HCT116 (cell line): Measurements from ENCODE around the gene SACM1L. TPM values are rescaled to one million over a fixed set of nuclear protein-coding genes. Genes with fewer than 3 reads are reported as not detected.

ENCODE experiments used
- ATAC-seq: fragments of 200-7000 bp; cut with Tn5 transposase; 2 replicates; pipeline ENCODE4 v1.9.1; 2020; ENCODE audit warnings: mild to moderate bottlenecking, moderate library complexity
- BruUV-seq: library from RNA; stranded (reverse); fragments of 400-500 nt; replicated peaks from 2 replicates; lab custom pipeline; 2021; lab: Mats Ljungman, UMichigan
- CTCF ChIA-PET: fragments of 300-600 bp; sonication (Branson Sonifier 250); formaldehyde crosslinking; loops from one replicate; lab custom pipeline; 2021; ENCODE audit warnings: antibody characterized with exemption; lab: Charles Lee
- POLR2A ChIA-PET: fragments of 300-600, 350-600 bp; sonication (Branson Sonifier 250); formaldehyde crosslinking; loops from one replicate; lab custom pipeline; 2021; ENCODE audit warnings: antibody characterized with exemption; lab: Charles Lee
- RAD21 ChIA-PET, 2 experiments: fragments of 300-600 bp; sonication (Branson Sonifier 250); formaldehyde crosslinking; loops; one replicate each; lab custom pipeline; 2023; ENCODE audit warnings: low total read pairs in 2 of 2; ENCODE audit not compliant: uncharacterized antibody in 2 of 2, unreplicated experiment in 2 of 2, low non-redundant PET in 1 of 2; lab: Charles Lee
- DNase-seq: peaks from one replicate; pipeline ENCODE4 v3.0.0-alpha.2; 2010; ENCODE audit warnings: low read depth, low spot score
- H2AFZ ChIP-seq: fragments of 200-600 bp; shearing (Covaris generic), sonication (generic); 2 replicates; pipeline ENCODE4 v1.6.1; 2017; ENCODE audit warnings: low read depth, mixed run types, mixed read lengths, antibody characterized with exemption, low read length; ENCODE audit not compliant: poor library complexity, severe bottlenecking
- H3K27ac ChIP-seq: 2 replicates; pipeline ENCODE4 v1.5.1; 2012; ENCODE audit warnings: low read depth, low read length
- H3K27me3 ChIP-seq: fragments of 200-600 bp; sonication (generic); 2 replicates; pipeline ENCODE4 v1.6.1; 2016; ENCODE audit warnings: mixed run types, low read length, mixed read lengths; ENCODE audit not compliant: insufficient read depth
- H3K36me3 ChIP-seq, 2 experiments: fragments of 200-500 bp in 1 of 2; fragments of 200-600 bp in 1 of 2; sonication (Bioruptor generic) in 1 of 2; sonication (generic) in 1 of 2; 2 replicates each; pipeline versions ENCODE4 v1.5.1 to v1.6.1; 2014 to 2016; ENCODE audit warnings: low read length in 2 of 2, inconsistent platforms in 1 of 2, mixed read lengths in 1 of 2, mixed run types in 1 of 2; ENCODE audit not compliant: insufficient read depth in 2 of 2, control insufficient read depth in 1 of 2
- H3K4me1 ChIP-seq, 2 experiments: fragments of 200-600 bp in 1 of 2; sonication (generic) in 1 of 2; 2 replicates each; pipeline versions ENCODE4 v1.5.1 to v1.6.1; 2012 to 2017; ENCODE audit warnings: low read length in 2 of 2, inconsistent platforms in 1 of 2, mild to moderate bottlenecking in 1 of 2, mixed read lengths in 1 of 2, mixed run types in 1 of 2, moderate library complexity in 1 of 2; ENCODE audit not compliant: insufficient read depth in 2 of 2, control insufficient read depth in 1 of 2
- H3K4me2 ChIP-seq: fragments of 200-600 bp; sonication (generic); 2 replicates; pipeline ENCODE4 v1.6.1; 2017; ENCODE audit warnings: mixed run types, low read length, mixed read lengths
- H3K4me3 ChIP-seq, 2 experiments: fragments of 200-600 bp in 1 of 2; sonication (generic) in 1 of 2; replicated peaks in 1 of 2; 2 replicates each; pipeline ENCODE4 v1.5.1; 2011 to 2016; ENCODE audit warnings: low read length in 2 of 2, control low read depth in 1 of 2, low read depth in 1 of 2, mild to moderate bottlenecking in 1 of 2, mixed read lengths in 1 of 2, mixed run types in 1 of 2
- H3K79me2 ChIP-seq: fragments of 200-600 bp; sonication (generic); 2 replicates; pipeline ENCODE4 v1.6.1; 2017; ENCODE audit warnings: mild to moderate bottlenecking, mixed run types, low read length, moderate library complexity, mixed read lengths; ENCODE audit not compliant: insufficient read depth
- H3K9ac ChIP-seq: fragments of 200-600 bp; sonication (generic); 2 replicates; pipeline ENCODE4 v1.6.1; 2016; ENCODE audit warnings: low read length, mixed read lengths
- H3K9me2 ChIP-seq: fragments of 200-600 bp; sonication (generic), shearing (Covaris generic); 2 replicates; pipeline ENCODE4 v1.6.1; 2017; ENCODE audit warnings: mixed run types, mild to moderate bottlenecking, moderate library complexity; ENCODE audit not compliant: insufficient read depth
- H3K9me3 ChIP-seq, 2 experiments: fragments of 200-500 bp in 1 of 2; fragments of 200-600 bp in 1 of 2; sonication (Bioruptor generic) in 1 of 2; sonication (generic) in 1 of 2; 2 replicates each; pipeline ENCODE4 v1.6.1; 2014 to 2017; ENCODE audit warnings: low read length in 2 of 2, mixed read lengths in 2 of 2, inconsistent platforms in 1 of 2, low read depth in 1 of 2, mild to moderate bottlenecking in 1 of 2, mixed run types in 1 of 2, moderate library complexity in 1 of 2; ENCODE audit not compliant: control insufficient read depth in 1 of 2, insufficient read depth in 1 of 2
- H4K20me1 ChIP-seq: fragments of 200-600 bp; sonication (generic), shearing (Covaris generic); 2 replicates; pipeline ENCODE4 v1.6.1; 2017; ENCODE audit warnings: mixed run types, mild to moderate bottlenecking, moderate library complexity; ENCODE audit not compliant: insufficient read depth
- CEBPB ChIP-seq: IDR thresholded peaks from 2 replicates; pipeline ENCODE4 v1.6.1; 2012; ENCODE audit warnings: low read depth
- EGR1 ChIP-seq: IDR thresholded peaks from 2 replicates; pipeline ENCODE4 v1.6.1; 2012; ENCODE audit warnings: low read depth
- EZH2 ChIP-seq: fragments of 200-600 bp; sonication (generic); IDR thresholded peaks from 2 replicates; pipeline ENCODE4 v1.6.1; 2017; ENCODE audit warnings: antibody characterized with exemption, mixed run types
- POLR2AphosphoS5 ChIP-seq: IDR thresholded peaks from 2 replicates; pipeline ENCODE4 v1.6.1; 2011; ENCODE audit warnings: mild to moderate bottlenecking, low read depth, low read length, moderate library complexity
- ZFX ChIP-seq: fragments of 450-650 bp; IDR thresholded peaks from 2 replicates; pipeline ENCODE4 v1.6.1; 2017
- ZNF274 ChIP-seq: fragments of 200-500 bp; sonication (Bioruptor generic); IDR thresholded peaks from 2 replicates; pipeline ENCODE4 v1.6.1; 2014; ENCODE audit warnings: mild to moderate bottlenecking, low read depth, low read length, inconsistent platforms
- intact Hi-C: fragments of 100-400 bp; cut with micrococcal nuclease; formaldehyde crosslinking; loops from 2 replicates; pipeline ENCODE4 v1.10.0; 2022
- total RNA-seq: library from RNA; stranded (reverse); gene quantifications from one replicate; pipeline ENCODE4 v1.2.1, GENCODE V29; 2021; ENCODE audit not compliant: unreplicated experiment
- TF ChIP-seq, protein P1 (sequence below): IDR thresholded peaks from 2 replicates; pipeline ENCODE4 v1.6.1; 2011; ENCODE audit warnings: mild to moderate bottlenecking, low read length, moderate library complexity; ENCODE audit not compliant: insufficient replicate concordance; ENCODE audit errors: extremely low read depth
- TF ChIP-seq, protein P2 (sequence below): IDR thresholded peaks from 2 replicates; pipeline ENCODE4 v1.6.1; 2012; ENCODE audit warnings: low read depth
- TF ChIP-seq, protein P3 (sequence below): IDR thresholded peaks from 2 replicates; pipeline ENCODE4 v1.6.1; 2012
- TF ChIP-seq, protein P4 (sequence below), 3 experiments: fragments of 200-600 bp in 1 of 3; sonication (generic) in 1 of 3; IDR thresholded peaks in 2 of 3; conservative IDR thresholded peaks in 1 of 3; 2 replicates each; pipeline ENCODE4 v1.5.1; 2012 to 2017; ENCODE audit warnings: low read depth in 2 of 3, low read length in 2 of 3, antibody characterized with exemption in 1 of 3, borderline replicate concordance in 1 of 3, control low read depth in 1 of 3, mild to moderate bottlenecking in 1 of 3, mixed read lengths in 1 of 3, mixed run types in 1 of 3, moderate library complexity in 1 of 3; ENCODE audit not compliant: insufficient read depth in 1 of 3

The SACM1L gene
- total RNA-seq, 1 experiment from 2014 or later, result 27.3 TPM

DNA sequence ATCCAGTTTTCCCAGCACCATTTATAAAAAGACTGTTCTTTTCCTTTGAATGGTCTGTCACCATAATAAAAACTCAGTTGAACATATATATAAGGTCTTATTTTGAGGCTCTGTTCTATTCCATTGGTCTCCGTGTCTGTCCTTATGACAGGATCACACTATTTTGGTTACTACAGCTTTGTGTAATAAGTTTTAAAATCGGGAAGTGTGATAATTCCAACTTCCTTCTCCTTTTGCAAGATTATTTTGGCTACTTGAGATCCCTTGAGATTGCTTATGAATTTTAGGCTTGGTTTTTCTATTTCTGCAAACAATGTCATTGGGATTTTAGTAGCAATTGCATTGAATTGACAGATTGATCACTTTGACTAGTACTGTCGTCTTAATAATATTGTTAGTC is 35.7 kb downstream of the SACM1L start:
- CTCF ChIA-PET, result no interaction called here
- no TSS peak for BruUV-seq
- intact Hi-C loops, result no loop called here
- RAD21 ChIA-PET, result no interaction called here
- no peak for TF ChIP-seq ZFX
- no peak for TF ChIP-seq EGR1
- no peak for TF ChIP-seq CEBPB
- TF ChIP-seq, protein P1, sequence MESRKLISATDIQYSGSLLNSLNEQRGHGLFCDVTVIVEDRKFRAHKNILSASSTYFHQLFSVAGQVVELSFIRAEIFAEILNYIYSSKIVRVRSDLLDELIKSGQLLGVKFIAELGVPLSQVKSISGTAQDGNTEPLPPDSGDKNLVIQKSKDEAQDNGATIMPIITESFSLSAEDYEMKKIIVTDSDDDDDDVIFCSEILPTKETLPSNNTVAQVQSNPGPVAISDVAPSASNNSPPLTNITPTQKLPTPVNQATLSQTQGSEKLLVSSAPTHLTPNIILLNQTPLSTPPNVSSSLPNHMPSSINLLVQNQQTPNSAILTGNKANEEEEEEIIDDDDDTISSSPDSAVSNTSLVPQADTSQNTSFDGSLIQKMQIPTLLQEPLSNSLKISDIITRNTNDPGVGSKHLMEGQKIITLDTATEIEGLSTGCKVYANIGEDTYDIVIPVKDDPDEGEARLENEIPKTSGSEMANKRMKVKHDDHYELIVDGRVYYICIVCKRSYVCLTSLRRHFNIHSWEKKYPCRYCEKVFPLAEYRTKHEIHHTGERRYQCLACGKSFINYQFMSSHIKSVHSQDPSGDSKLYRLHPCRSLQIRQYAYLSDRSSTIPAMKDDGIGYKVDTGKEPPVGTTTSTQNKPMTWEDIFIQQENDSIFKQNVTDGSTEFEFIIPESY, result no peak
- TF ChIP-seq, protein P2, sequence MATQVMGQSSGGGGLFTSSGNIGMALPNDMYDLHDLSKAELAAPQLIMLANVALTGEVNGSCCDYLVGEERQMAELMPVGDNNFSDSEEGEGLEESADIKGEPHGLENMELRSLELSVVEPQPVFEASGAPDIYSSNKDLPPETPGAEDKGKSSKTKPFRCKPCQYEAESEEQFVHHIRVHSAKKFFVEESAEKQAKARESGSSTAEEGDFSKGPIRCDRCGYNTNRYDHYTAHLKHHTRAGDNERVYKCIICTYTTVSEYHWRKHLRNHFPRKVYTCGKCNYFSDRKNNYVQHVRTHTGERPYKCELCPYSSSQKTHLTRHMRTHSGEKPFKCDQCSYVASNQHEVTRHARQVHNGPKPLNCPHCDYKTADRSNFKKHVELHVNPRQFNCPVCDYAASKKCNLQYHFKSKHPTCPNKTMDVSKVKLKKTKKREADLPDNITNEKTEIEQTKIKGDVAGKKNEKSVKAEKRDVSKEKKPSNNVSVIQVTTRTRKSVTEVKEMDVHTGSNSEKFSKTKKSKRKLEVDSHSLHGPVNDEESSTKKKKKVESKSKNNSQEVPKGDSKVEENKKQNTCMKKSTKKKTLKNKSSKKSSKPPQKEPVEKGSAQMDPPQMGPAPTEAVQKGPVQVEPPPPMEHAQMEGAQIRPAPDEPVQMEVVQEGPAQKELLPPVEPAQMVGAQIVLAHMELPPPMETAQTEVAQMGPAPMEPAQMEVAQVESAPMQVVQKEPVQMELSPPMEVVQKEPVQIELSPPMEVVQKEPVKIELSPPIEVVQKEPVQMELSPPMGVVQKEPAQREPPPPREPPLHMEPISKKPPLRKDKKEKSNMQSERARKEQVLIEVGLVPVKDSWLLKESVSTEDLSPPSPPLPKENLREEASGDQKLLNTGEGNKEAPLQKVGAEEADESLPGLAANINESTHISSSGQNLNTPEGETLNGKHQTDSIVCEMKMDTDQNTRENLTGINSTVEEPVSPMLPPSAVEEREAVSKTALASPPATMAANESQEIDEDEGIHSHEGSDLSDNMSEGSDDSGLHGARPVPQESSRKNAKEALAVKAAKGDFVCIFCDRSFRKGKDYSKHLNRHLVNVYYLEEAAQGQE, result no peak
- TF ChIP-seq POLR2AphosphoS5, result no peak
- TF ChIP-seq, protein P3, sequence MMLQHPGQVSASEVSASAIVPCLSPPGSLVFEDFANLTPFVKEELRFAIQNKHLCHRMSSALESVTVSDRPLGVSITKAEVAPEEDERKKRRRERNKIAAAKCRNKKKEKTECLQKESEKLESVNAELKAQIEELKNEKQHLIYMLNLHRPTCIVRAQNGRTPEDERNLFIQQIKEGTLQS, result no peak
- TF ChIP-seq ZNF274, result no peak
- TF ChIP-seq, protein P4, sequence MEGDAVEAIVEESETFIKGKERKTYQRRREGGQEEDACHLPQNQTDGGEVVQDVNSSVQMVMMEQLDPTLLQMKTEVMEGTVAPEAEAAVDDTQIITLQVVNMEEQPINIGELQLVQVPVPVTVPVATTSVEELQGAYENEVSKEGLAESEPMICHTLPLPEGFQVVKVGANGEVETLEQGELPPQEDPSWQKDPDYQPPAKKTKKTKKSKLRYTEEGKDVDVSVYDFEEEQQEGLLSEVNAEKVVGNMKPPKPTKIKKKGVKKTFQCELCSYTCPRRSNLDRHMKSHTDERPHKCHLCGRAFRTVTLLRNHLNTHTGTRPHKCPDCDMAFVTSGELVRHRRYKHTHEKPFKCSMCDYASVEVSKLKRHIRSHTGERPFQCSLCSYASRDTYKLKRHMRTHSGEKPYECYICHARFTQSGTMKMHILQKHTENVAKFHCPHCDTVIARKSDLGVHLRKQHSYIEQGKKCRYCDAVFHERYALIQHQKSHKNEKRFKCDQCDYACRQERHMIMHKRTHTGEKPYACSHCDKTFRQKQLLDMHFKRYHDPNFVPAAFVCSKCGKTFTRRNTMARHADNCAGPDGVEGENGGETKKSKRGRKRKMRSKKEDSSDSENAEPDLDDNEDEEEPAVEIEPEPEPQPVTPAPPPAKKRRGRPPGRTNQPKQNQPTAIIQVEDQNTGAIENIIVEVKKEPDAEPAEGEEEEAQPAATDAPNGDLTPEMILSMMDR (IDR thresholded peaks at IDR 0.05 in 2 of 3, conservative IDR thresholded peaks at IDR 0.05 in 1 of 3; ENCODE audit: borderline replicate concordance in 1 of 3, insufficient read depth in 1 of 3, low read depth in 2 of 3, low read length in 2 of 3), result no peak
- TF ChIP-seq EZH2, result no peak
- Histone ChIP-seq H3K4me3 (no peak overlapping the region), H2AFZ (no peak overlapping the region), H3K4me1 (no peaks in the 10 kb centered on the region), H3K9me2 (no peaks in the 10 kb centered on the region), H3K27ac (no peak overlapping the region), H3K4me2 (no peak overlapping the region), H3K9ac (no peak overlapping the region), H4K20me1 (no peaks in the 10 kb centered on the region), H3K36me3 (no peaks in the 10 kb centered on the region; a peak in 1 of 4 replicates), H3K79me2 (no peaks in the 10 kb centered on the region), H3K9me3 (no peaks in the 10 kb centered on the region), H3K27me3 (no peaks in the 10 kb centered on the region)
- POLR2A ChIA-PET, result no interaction called here
- ATAC-seq, result no peak
- no peak for DNase-seq
